ENCODE results near the gene ANKRD49.
"Not testable (repeated sequence)": the region's sequence is repeated elsewhere in the genome, so short reads cannot be mapped to it uniquely, and the experiment has no call there.

The ANKRD49 gene, protein sequence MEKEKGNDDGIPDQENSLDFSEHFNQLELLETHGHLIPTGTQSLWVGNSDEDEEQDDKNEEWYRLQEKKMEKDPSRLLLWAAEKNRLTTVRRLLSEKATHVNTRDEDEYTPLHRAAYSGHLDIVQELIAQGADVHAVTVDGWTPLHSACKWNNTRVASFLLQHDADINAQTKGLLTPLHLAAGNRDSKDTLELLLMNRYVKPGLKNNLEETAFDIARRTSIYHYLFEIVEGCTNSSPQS

DNA sequence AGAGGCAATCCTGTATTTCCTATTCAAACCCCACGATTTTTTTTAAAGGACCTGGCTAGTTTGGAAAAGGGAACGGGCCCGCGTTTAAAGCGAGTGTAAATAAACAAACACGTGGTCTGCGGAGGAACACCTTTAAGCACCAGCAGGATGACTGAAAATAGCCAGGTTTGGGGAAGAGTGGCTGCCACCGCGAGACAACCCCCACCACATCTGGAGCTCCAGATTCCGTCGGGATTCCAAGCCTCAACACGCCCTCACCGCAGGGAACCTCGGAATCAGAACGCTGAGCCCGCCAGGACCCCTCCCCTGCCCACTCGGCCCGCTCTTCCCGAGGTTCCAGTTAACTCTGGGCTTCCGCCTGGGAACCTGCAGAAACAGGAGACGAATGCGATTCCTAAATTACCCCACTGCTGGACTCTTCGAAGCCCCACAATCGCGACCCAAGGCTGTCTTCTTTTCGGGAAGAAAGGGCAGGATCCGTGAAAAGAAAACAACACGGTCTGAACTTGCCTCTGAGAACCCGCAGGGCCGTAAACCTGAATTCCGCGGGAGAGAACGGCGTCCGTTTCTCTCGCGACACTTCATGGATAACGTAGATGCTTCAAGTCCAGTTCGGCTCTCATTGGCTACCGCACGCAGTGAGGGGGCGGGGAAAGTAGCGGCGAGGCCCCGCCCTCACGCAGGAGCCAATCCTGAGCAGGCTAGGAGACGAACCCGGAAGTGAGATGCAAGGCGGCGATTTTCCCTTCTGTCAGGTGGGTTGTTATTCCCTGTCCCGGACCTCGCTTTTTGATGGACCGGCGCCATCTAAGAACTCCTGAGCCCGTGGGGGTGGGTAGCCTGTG is at the start of gene ANKRD49, which contains the start of gene MRE11:
Gene ANKRD49 (plus strand): TSS at position 704 of the 845 bp plus-strand sequence. CDS start 2,710 bp downstream, outside the sequence.
Gene MRE11 (minus strand): TSS at position 564 of the 845 bp plus-strand sequence. CDS start 1,043 bp downstream, outside the sequence.
- DNase-seq: peak; percentile 94

DNA sequence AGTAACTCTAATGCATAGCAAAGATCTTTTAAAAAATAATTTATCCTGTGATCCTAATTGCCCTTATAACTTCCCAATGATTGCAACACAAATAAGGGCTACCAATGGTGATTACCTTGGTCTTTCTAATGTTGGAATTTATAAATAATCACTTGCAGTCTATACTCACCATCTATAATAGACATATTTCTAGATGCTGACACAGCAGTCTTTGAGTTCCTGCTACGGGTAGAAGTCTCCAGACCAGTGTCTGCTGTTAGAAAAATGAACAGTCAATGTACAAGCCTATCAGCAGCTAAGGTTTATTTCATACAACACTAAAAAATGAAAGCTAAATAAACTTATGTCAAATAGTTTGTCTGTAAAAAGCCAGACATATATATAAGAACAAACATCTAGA is 48.1 kb upstream of the ANKRD49 start:
- no peak for DNase-seq

DNA sequence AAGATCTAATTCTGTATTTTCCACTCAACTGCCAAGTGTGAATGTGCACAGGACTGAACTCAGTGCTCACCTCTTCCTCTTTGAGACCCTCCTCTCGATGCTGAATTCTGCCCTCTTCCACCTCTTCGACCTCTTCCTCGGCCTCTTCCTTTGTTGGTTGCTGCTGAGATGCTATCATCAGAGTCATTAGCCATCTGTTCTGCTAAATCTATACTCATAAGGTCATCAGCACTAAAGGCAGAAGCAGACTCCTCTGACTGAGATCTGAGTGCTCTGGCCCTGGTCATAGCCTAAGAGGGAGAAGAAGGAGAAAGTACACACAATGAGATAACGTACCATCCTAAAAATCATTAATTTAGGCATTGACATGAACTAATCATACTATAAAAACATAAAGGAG is 46.6 kb upstream of the ANKRD49 start:
- peak; percentile 35 for DNase-seq

- no peak for DNase-seq
Measured at GRCh38 chr11:94449029-94449428, 44.8 kb upstream of the ANKRD49 start.

DNA sequence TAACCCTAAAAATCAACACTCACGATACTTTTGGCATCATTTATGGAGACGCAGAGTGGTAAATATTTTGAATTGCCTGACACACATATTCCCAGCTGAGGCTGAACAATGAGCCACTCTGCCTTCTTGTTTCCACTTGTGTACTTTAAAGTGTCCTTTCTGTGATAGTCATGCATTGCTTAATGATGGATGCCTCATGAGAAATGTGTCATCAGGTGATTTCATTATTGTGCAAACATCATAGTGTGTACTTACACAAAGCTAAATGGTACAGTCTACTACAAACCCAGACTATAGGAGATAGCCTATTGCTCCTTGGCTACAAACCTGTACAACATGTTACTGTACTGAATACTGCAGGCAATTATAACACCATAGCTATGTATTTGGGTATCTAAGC is 44.3 kb upstream of the ANKRD49 start:
- DNase-seq: no peak

DNA sequence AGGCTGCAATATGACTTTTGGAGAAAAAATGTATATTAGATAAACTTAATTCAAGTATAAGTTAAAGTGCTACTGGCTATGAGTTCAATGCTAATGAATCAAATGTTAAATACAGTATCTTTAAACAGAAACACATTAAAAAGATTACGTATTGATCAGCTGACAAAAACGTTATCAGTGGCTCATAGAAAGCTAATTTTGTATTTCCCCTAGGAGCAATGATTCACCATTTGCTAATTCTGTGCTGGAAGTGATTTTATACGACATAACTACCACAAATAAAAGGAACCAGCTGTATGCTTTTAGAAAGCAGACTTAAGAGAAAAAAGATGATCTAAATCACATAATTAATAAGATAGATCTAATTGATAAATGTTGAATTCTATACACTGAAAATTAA is 43.7 kb upstream of the ANKRD49 start:
- DNase-seq: no peak

DNA sequence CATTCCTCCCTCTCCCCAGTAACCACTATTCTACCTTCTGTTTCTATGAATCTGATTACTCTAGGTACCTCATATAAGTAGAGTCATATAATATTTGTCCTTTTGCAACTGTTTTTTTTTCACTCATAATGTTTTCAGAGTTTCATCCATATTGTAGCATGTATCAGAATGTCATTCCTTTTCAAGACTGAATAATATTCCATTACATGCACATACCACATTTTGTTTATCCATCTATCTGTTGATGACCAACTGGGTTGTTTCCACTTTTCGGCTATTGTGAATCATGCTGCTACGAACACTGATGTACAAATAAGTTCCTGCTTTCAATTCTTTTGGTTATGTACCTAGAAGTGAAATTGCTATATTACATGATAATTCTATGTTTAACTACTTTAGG is 40.8 kb upstream of the ANKRD49 start:
- DNase-seq: no peak

DNA sequence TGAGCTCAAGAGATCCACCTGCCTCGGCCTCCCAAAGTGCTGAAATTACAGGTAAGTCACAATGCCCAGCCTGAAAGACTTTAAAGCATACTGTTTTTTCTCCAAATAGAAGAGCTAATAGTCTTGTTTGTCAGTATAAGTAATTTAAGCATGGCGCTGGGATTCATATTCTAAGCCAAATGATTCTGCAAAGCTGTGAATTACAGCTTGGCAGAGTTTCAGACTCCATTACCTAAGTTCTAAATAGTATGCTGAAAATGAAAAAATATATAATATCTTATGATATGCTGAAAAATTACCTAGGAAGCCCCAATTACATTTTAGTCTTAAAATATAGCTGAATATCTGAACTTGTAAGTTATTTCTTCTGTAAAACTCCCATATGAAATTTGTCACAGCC is 39.5 kb upstream of the ANKRD49 start:
- no peak for DNase-seq

DNA sequence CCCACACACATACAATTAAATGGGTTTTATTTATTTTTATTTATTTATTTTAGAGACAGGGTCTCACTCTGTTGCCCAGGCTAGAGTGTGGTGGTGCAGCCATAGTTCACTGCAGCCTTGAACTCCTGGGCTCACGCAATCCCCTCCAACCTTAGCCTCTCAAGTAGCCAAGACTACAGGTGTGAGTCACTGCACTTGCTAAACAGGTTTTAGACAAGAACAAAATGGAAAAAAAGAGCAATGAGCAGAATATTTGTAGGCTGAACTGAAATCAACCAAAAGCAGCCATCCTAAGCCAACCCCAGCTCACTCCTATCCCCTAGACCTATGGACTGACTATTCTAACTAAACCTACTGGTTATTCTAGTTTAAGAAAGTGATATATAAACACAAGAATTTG is 37.9 kb upstream of the ANKRD49 start:
- no peak for DNase-seq

DNA sequence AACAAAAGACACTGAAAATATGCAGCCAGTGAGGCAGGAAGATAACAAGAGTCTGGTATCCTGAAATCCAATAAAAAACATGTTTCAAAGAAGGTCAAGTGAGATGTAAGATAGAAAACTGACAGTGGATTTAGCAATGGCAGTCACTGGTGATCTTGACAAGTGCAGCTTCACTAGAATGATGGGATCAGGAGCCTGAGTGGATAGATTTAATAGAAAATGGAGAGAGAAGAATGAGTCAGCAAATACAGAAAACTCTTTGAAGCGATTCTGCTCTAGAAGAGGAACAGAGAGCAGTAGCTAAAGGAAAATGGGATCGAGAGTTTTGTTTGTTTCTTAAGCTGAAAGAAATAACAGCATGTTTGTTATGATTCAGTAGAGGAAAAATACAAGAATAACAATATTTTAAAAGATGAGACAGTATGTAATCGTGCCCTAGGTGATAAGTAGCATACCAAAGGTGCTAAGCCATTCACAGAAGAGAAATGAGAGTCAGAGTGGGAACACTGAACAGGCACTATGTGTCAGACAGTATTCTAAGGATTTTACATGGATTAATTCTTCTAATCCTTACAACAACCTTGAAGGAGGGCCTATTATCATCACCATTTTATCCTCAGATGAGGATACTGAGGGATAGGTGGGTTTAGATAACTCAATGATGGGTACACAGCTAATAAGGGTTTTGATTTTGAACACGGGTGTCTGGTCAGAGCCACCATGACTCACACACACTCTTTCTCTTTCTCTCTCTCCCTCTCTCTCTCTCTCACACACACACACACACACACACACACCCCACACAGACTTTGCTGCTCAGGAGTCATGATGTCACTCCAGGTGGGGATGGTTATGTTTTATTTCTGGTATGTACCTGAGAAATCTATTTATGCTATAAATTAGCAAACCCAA is 36.4 kb upstream of the ANKRD49 start:
- no peak for DNase-seq

- no peak for DNase-seq
Measured at GRCh38 chr11:94459576-94459975, 34.2 kb upstream of the ANKRD49 start.

- no peak for DNase-seq
Measured at GRCh38 chr11:94469416-94469815, 24.4 kb upstream of the ANKRD49 start.

DNA sequence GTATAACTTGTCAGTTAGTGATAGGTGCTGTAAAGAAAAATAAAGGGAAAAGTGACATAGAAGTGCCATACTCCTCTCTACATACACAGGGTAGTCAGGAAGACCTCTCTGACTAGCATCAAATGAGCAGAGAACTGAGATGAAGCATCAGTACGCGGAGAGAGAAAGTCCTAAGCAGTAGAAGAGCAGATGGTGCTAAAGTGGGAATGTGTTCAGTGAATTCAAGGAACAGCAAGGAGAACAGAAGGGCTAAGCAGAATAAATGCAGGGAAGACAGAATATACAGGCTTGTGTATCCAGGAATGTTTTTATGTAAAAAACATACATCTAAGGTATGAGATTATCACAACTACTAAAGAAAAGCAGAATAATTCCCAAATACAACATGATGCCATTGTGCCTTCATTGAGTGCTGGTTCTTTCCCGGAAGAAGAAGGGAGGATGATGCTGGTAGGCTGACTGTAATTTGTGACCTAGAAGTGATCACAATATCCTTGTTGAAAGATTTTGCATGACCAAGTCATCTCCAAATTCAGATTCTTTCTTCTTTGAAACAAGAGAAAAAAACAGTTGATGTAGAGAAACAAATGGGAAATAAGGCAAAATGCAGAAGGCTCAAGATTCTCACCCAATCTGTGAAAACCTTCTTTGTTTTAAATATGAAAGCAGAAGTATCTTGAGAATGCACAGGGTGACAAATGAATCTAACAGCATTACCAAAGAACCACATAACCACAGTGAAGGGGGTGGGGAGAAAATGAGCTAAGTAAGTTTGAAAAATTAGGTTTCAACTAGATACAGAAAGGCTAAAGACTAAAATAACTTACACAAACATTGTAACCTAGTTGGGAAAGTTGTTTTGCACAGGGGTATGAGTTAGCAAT is 20.6 kb upstream of the ANKRD49 start:
- no peak for DNase-seq

DNA sequence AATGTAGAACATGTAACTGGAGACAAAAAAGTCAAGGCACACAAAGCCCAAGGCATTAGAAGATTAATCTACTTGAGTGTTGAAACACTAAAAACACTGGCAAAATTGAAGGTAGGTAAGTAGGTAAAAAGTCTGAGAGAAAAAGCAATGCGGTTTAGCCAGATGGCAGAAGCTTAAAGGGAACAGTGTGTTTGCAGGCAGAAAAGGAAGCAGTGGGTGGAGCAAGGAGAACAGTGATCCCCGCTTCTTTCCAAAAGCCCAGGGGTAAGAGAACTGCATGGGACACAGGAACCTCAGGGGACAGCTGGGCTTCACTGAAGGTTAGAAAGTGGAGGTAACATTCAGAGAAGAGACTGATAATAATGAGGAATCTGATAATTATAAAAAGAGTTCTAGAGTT is 16.2 kb upstream of the ANKRD49 start:
- DNase-seq: no peak

- no peak for DNase-seq
Measured at GRCh38 chr11:94481342-94481741, 12.4 kb upstream of the ANKRD49 start.

DNA sequence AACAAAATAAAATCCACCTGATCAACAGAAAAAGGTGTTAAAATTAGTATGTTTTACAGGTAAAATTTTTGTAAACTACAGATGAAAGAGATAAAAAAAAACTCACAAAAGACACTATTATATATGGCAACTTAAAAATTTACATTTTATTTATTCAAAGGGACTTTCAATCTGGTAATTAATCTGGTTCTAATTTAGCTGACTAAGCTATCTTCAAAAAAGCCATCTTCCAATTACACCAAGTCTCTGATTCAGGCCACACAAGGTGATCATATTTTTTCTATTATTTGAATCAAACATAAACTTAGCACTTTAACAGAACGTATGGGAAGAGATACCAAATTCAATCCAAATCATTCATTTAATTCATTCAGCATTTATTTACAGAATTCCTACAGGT is 7.7 kb upstream of the ANKRD49 start:
- DNase-seq: no peak

DNA sequence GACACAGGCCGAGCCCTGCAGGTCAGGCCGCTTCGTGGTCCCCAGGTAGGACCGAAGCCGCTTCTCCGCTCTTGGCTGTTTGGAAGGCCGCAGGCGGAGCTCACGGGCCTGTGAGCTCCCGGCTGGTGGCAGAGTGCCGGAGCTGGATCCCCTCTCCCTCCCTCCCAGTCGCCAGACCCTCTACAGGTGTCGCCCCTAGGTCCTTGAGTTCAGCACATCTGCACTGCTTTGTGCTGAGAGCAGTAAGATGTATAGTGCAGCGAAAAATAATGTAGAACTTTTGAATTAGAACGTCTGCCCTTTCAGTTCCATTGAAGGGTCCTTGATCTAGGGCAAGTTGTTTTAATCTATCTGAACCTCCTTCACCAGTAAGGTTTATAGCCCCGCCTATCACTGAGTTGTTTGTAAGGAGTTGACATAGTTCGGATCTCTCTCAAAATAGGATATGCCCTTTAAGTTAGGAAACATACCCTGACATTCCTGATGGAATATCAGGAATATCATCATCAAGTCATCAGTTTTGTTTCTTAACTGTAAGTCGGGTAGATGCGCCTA is 419 bp downstream of the ANKRD49 start:
- DNase-seq: no peak

GRCh38 chr11:94500181-94500580 is 6.4 kb downstream of the ANKRD49 start:
- no peak for DNase-seq

DNA sequence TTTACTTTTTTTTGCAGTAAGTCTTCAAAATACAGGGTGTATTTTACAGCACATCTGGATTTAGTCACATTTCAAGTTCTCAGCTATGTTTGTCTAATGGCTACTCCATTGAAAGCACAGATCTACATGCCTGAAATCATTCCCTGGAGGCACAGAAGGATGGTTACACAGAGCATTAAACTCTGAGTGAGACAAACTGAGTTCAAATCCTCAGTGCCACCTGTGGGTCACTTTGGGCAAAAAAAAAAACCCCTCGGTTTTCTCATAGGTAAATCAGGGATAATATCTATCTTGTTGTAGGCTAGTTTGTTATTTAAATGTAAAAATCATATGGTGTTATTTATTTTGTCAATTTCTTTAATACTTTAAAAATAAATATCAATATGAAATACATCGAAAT is 7.7 kb downstream of the ANKRD49 start:
- no peak for DNase-seq

- DNase-seq: peak; percentile 13
Measured at GRCh38 chr11:94504689-94505293, 11.0 kb downstream of the ANKRD49 start.

DNA sequence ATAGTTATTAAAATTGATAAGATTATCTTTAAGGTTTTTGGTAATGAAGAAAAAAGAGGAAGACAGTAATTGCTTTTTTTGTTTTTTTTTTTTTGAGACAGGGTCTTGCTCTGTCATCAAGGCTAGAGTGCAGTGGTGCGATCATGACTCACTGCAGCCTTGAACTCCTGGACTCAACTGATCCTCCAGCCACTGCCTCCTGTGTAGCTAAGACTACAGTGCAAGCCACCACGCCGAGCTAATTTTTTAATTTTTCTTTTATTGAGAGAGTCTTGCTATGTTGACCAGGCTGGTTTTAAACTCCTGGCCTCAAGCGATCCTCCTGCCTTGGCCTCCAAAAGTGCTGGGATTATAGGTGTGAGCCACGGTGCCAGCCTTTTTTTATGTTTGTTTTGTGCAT is 12.7 kb downstream of the ANKRD49 start:
- not testable (repeated sequence) for DNase-seq
